Purkinje cell (primary cell): ENCODE measurements around the gene ZBTB7C. TPM values are rescaled to one million over a fixed set of nuclear protein-coding genes. Genes with fewer than 3 reads are reported as not detected.

ENCODE experiments used
- polyA plus RNA-seq: library from polyadenylated mRNA; unstranded; fragments of >200 nt; fragmentation: Nextera tagmentation; gene quantifications from 2 replicates; pipeline ENCODE4 v1.2.1, GENCODE V29; 2014

ZBTB7C gene
- polyA plus RNA-seq: 0.07 and 1.1 TPM in 2 replicates

GRCh38 chr18:48408727-48409590 is at the start of gene ZBTB7C:
Gene ZBTB7C (minus strand): TSS chr18:48409383.

Other genes starting within 250 kb of the ZBTB7C start
- 4.4 and 6.5 TPM in 2 replicates for gene CTIF, start 129.6 kb upstream of the ZBTB7C start, polyA plus RNA-seq